Chondrocyte (in vitro differentiated cells): ENCODE data around the gene ASTN2. TPM values are rescaled to one million over a fixed set of nuclear protein-coding genes. Genes with fewer than 3 reads are reported as not detected.

Experiments used
- DNase-seq: peaks from one replicate; pipeline ENCODE4 v3.0.0; 2021; ENCODE audit warnings: mixed read lengths, low spot score
- H3K27ac Mint-ChIP-seq: one replicate; pipeline ENCODE4 v1.8.0; 2021; ENCODE audit warnings: mild to moderate bottlenecking, moderate library complexity, mixed read lengths; ENCODE audit not compliant: unreplicated experiment
- H3K27me3 Mint-ChIP-seq: 2 replicates; pipeline ENCODE4 v1.8.0; 2021; ENCODE audit warnings: low read depth, mixed read lengths
- H3K36me3 Mint-ChIP-seq: 2 replicates; pipeline ENCODE4 v1.8.0; 2021; ENCODE audit warnings: low read depth, mixed read lengths
- H3K4me1 Mint-ChIP-seq: 2 replicates; pipeline ENCODE4 v1.8.0; 2021; ENCODE audit warnings: low read depth, mild to moderate bottlenecking, mixed read lengths
- H3K4me3 Mint-ChIP-seq: one replicate; pipeline ENCODE4 v1.8.0; 2021; ENCODE audit warnings: mild to moderate bottlenecking, moderate library complexity, mixed read lengths; ENCODE audit not compliant: unreplicated experiment
- H3K9me3 Mint-ChIP-seq: 2 replicates; pipeline ENCODE4 v1.8.0; 2021; ENCODE audit warnings: low read depth, mixed read lengths
- CTCF ChIP-seq: fragments of 200-600 bp; sonication (generic); IDR thresholded peaks from 2 replicates; pipeline ENCODE4 v1.5.0; 2021; ENCODE audit warnings: antibody characterized with exemption, mild to moderate bottlenecking, moderate library complexity
- total RNA-seq: library from RNA; stranded (reverse); gene quantifications from 3 replicates; pipeline ENCODE4 v1.2.1, GENCODE V29; 2021

ASTN2 gene
- total RNA-seq, 1 donor from 2014 or later: 3.6 TPM

- no peaks in the 10 kb centered on the region for H3K9me3 Mint-ChIP-seq
- TF ChIP-seq CTCF: no peak
- H3K4me1 Mint-ChIP-seq: peaks cover 5% of the 10 kb centered on the region
- H3K27me3 Mint-ChIP-seq: no peaks in the 10 kb centered on the region
- DNase-seq: no peak
- no peak overlapping the region for H3K4me3 Mint-ChIP-seq
- no peaks in the 10 kb centered on the region for H3K36me3 Mint-ChIP-seq
- no peak overlapping the region for H3K27ac Mint-ChIP-seq
Observed at GRCh38 chr9:116409129-116409528, 1005.7 kb downstream of the ASTN2 start.

- no peak for DNase-seq
- Mint-ChIP-seq H3K36me3 (no peaks in the 10 kb centered on the region), H3K4me1 (peaks cover 5% of the 10 kb centered on the region), H3K4me3 (no peak overlapping the region), H3K27me3 (no peaks in the 10 kb centered on the region), H3K27ac (no peak overlapping the region), H3K9me3 (no peaks in the 10 kb centered on the region)
- no peak for TF ChIP-seq CTCF
Observed at GRCh38 chr9:116406469-116406868, 1008.4 kb downstream of the ASTN2 start.

GRCh38 chr9:116405321-116405720 lies 1009.5 kb downstream of the ASTN2 start:
- no peak overlapping the region for H3K4me3 Mint-ChIP-seq
- TF ChIP-seq CTCF: no peak
- peaks cover 5% of the 10 kb centered on the region for H3K4me1 Mint-ChIP-seq
- no peaks in the 10 kb centered on the region for H3K36me3 Mint-ChIP-seq
- H3K27ac Mint-ChIP-seq: no peak overlapping the region
- H3K9me3 Mint-ChIP-seq: no peaks in the 10 kb centered on the region
- DNase-seq: no peak
- no peaks in the 10 kb centered on the region for H3K27me3 Mint-ChIP-seq

- Mint-ChIP-seq H3K4me3 (no peak overlapping the region), H3K27me3 (no peaks in the 10 kb centered on the region), H3K4me1 (peaks cover 5% of the 10 kb centered on the region), H3K36me3 (peaks cover 2% of the 10 kb centered on the region), H3K27ac (no peak overlapping the region), H3K9me3 (no peaks in the 10 kb centered on the region)
- TF ChIP-seq CTCF: no peak
- DNase-seq: no peak
Observed at GRCh38 chr9:116404228-116404627, 1010.6 kb downstream of the ASTN2 start.

- Mint-ChIP-seq H3K36me3 (peaks cover 8% of the 10 kb centered on the region), H3K9me3 (no peaks in the 10 kb centered on the region), H3K27me3 (no peaks in the 10 kb centered on the region), H3K4me3 (no peak overlapping the region), H3K27ac (no peak overlapping the region), H3K4me1 (peaks cover 5% of the 10 kb centered on the region)
- no peak for DNase-seq
- TF ChIP-seq CTCF: no peak
Observed at GRCh38 chr9:116403171-116403570, 1011.7 kb downstream of the ASTN2 start.
